Panc1 (cell line): ENCODE data around the gene LRRTM2.

ENCODE experiments used
- POLR2AphosphoS5 ChIP-seq: IDR thresholded peaks from 2 replicates; pipeline ENCODE4 v1.6.1; 2012; ENCODE audit warnings: mild to moderate bottlenecking, low read depth, low read length, moderate library complexity
- SIN3A ChIP-seq: IDR thresholded peaks from 2 replicates; pipeline ENCODE4 v1.6.1; 2012; ENCODE audit warnings: low read depth, mild to moderate bottlenecking, low read length, moderate library complexity, borderline replicate concordance; ENCODE audit not compliant: insufficient read depth
- TF ChIP-seq, protein P1 (sequence below): fragments of 450-650 bp; IDR thresholded peaks from 2 replicates; pipeline ENCODE4 v1.5.1; 2017; ENCODE audit warnings: mild to moderate bottlenecking
- TF ChIP-seq, protein P2 (sequence below), 2 experiments: IDR thresholded peaks; 2 replicates each; pipeline ENCODE4 v1.6.1; 2011 to 2012; ENCODE audit warnings: low read depth in 2 of 2, control low read depth in 1 of 2, low read length in 1 of 2, mild to moderate bottlenecking in 1 of 2, moderate library complexity in 1 of 2; ENCODE audit not compliant: insufficient read depth in 1 of 2

DNA sequence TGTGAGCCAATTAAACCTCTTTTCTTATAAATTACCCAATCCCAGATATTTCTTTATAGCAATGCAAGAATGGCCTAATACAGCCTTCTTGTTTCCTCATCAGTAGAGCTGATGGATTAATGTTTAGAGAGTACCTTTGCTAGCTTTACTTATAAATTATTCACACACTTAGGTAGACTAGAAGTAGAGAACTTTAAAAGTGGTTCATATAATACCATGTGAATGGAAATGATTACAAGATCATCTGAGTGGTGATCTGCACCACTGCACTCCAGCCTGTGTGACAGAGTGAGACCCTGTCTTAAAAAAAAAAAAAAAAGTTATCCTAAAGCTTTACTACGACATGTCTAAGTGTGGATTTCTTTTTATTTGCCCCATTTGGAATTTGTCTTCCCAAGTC, 23.2 kb upstream of the LRRTM2 start:
- TF ChIP-seq, protein P1, sequence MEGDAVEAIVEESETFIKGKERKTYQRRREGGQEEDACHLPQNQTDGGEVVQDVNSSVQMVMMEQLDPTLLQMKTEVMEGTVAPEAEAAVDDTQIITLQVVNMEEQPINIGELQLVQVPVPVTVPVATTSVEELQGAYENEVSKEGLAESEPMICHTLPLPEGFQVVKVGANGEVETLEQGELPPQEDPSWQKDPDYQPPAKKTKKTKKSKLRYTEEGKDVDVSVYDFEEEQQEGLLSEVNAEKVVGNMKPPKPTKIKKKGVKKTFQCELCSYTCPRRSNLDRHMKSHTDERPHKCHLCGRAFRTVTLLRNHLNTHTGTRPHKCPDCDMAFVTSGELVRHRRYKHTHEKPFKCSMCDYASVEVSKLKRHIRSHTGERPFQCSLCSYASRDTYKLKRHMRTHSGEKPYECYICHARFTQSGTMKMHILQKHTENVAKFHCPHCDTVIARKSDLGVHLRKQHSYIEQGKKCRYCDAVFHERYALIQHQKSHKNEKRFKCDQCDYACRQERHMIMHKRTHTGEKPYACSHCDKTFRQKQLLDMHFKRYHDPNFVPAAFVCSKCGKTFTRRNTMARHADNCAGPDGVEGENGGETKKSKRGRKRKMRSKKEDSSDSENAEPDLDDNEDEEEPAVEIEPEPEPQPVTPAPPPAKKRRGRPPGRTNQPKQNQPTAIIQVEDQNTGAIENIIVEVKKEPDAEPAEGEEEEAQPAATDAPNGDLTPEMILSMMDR = no peak
- TF ChIP-seq SIN3A (no peak), POLR2AphosphoS5 (no peak)
- TF ChIP-seq, protein P2, sequence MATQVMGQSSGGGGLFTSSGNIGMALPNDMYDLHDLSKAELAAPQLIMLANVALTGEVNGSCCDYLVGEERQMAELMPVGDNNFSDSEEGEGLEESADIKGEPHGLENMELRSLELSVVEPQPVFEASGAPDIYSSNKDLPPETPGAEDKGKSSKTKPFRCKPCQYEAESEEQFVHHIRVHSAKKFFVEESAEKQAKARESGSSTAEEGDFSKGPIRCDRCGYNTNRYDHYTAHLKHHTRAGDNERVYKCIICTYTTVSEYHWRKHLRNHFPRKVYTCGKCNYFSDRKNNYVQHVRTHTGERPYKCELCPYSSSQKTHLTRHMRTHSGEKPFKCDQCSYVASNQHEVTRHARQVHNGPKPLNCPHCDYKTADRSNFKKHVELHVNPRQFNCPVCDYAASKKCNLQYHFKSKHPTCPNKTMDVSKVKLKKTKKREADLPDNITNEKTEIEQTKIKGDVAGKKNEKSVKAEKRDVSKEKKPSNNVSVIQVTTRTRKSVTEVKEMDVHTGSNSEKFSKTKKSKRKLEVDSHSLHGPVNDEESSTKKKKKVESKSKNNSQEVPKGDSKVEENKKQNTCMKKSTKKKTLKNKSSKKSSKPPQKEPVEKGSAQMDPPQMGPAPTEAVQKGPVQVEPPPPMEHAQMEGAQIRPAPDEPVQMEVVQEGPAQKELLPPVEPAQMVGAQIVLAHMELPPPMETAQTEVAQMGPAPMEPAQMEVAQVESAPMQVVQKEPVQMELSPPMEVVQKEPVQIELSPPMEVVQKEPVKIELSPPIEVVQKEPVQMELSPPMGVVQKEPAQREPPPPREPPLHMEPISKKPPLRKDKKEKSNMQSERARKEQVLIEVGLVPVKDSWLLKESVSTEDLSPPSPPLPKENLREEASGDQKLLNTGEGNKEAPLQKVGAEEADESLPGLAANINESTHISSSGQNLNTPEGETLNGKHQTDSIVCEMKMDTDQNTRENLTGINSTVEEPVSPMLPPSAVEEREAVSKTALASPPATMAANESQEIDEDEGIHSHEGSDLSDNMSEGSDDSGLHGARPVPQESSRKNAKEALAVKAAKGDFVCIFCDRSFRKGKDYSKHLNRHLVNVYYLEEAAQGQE (IDR thresholded peaks at IDR 0.05; ENCODE audit: insufficient read depth in 1 of 2, low read depth in 2 of 2, low read length in 1 of 2) = no peak
